Coronary artery (tissue), 2 donors: ENCODE results near the gene ITIH3.
A peak's percentile ranks its signal among the peaks of the same experiment; 100 is the strongest.

ENCODE experiments used
- DNase-seq: peaks from one replicate; pipeline ENCODE4 v3.0.0-alpha.2; 2017; ENCODE audit warnings: low spot score
- H3K27ac ChIP-seq, 2 donors: fragments of 200-600 bp; sonication (generic); one replicate each; pipeline ENCODE4 v1.5.1; 2016 to 2019
- H3K4me3 ChIP-seq: fragments of 200-600 bp; sonication (generic); 2 replicates; pipeline ENCODE4 v1.5.1; 2016; ENCODE audit warnings: mild to moderate bottlenecking, moderate library complexity
- TF ChIP-seq, protein P1 (sequence below): fragments of 200-600 bp; sonication (generic); IDR thresholded peaks from one replicate; pipeline ENCODE4 v1.5.1; 2019; ENCODE audit warnings: antibody characterized with exemption

The ITIH3 gene

DNA sequence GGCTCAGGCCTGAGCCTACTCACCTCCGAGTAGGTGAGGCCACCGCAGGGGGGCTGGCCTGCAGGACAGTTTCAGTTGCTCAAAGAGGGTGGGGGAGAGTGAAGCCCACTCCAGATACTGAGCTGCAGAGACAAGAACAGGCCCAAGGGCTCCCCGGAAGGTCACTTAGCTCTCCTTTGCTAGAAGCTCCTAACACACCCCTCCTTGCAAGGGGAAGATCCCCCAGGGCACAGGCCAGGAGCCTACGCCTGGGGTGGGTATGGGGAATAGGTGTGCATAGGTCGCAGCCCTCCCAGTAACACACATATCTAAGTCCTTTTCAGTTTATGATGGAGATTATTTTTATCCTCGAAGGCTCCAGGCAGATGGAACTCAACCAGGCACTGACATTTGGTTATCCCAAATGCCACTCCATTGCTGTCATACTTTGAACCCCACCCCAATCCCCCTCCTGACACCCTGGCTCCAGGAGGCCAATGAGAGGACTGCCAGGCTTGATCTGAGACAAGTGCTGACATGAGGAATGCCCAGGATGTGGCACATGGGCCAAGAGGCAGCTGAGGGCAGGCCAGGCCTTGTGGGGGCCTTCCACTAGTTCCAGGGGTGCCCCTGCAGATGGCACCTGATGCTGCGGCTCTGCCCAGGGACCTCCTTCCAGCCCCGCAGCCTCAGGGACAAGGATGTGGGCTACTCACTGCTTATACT lies 41.3 kb downstream of the ITIH3 start:
- DNase-seq, result no peak
- TF ChIP-seq, protein P1, sequence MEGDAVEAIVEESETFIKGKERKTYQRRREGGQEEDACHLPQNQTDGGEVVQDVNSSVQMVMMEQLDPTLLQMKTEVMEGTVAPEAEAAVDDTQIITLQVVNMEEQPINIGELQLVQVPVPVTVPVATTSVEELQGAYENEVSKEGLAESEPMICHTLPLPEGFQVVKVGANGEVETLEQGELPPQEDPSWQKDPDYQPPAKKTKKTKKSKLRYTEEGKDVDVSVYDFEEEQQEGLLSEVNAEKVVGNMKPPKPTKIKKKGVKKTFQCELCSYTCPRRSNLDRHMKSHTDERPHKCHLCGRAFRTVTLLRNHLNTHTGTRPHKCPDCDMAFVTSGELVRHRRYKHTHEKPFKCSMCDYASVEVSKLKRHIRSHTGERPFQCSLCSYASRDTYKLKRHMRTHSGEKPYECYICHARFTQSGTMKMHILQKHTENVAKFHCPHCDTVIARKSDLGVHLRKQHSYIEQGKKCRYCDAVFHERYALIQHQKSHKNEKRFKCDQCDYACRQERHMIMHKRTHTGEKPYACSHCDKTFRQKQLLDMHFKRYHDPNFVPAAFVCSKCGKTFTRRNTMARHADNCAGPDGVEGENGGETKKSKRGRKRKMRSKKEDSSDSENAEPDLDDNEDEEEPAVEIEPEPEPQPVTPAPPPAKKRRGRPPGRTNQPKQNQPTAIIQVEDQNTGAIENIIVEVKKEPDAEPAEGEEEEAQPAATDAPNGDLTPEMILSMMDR, result no peak
- Histone ChIP-seq H3K27ac (peak overlapping the region; percentile 93 to 97), H3K4me3 (peak overlapping the region; percentile 71)

DNA sequence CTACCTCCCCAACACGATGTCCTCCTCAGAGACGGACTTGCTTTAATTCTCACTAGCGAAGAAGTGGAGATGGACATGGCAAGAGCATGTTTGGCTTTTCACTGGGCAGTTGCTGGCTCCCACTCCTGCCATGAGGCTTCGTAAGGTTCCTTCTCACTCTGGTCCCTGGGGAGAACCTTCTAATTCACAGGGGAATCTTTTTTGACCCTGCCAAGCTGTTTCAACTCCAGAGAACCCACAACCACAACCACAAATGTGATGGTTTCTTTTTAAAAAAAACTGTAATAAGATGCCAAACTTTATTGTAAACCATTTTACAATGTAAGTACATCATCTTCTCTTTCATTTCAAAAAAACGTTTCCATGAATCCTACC lies 41.9 kb downstream of the ITIH3 start:
- DNase-seq, result no peak
- peak overlapping the region; percentile 48 to 97 for H3K27ac ChIP-seq
- TF ChIP-seq, protein P1, result no peak
- H3K4me3 ChIP-seq, result no peak overlapping the region

- TF ChIP-seq, protein P1, result no peak
- H3K4me3 ChIP-seq, result no peak overlapping the region
- H3K27ac ChIP-seq, result peak overlapping the region in 1 of 2 donors; percentile 97
- no peak for DNase-seq
These were observed 42.4 kb downstream of the ITIH3 start for GRCh38 chr3:52836986-52837385.

DNA sequence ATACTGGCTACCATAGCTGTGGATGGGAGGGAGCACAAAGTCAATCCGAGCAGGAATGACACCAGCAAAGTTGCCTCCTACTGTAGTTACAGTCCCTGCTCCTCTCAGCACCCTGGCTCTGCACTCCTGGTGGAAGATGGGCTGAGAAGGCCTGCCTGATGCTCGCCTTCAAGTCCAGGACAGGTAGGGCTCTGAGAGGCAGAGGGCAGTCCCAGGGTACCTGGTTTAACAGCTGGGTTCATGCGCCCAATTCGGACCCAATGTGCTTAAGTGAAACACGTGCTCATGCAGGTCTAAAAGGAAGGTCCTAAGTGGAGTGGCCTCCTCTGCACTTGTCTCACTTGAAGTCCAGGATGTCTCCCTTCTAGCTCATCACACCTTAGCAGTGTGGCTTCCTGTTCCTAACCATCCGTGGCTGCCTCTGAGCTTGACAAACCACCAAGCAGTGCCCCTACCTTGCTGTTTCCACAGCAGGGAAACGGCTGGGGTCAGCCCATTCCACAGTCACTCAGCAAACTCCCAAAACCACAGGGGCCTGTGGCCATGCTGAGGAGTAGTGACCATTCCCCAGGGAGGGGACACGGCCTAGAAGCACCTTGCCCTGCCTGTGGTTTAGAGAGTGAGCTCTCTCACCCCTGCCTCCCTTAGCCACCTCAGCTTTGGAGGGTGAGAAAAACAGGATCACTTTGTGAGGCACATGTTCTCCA lies 44.1 kb downstream of the ITIH3 start:
- DNase-seq, result no peak
- Histone ChIP-seq H3K27ac (no peak overlapping the region), H3K4me3 (no peak overlapping the region)
- TF ChIP-seq, protein P1, result no peak

- Histone ChIP-seq H3K4me3 (no peak overlapping the region), H3K27ac (no peak overlapping the region)
- no peak for DNase-seq
- TF ChIP-seq, protein P1, result no peak
These were observed 44.6 kb downstream of the ITIH3 start for GRCh38 chr3:52839268-52839575.

- TF ChIP-seq, protein P1, result no peak
- Histone ChIP-seq H3K27ac (no peak overlapping the region), H3K4me3 (no peak overlapping the region)
- no peak for DNase-seq
These were observed 45.4 kb downstream of the ITIH3 start for GRCh38 chr3:52839892-52840545.
